ENCODE results near the gene RAP2A.

- TF ChIP-seq EZH2 (IDR thresholded peaks at IDR 0.05) (no peak), POLR2AphosphoS5 (IDR thresholded peaks at IDR 0.05; ENCODE audit: borderline replicate concordance, low read depth, low read length) (no peak), FOXP2 (optimal IDR thresholded peaks at IDR 0.05; ENCODE audit: control extremely low read depth, extremely low read length, insufficient read depth) (no peak)
Observed at GRCh38 chr13:97475011-97475410, 41.0 kb downstream of the RAP2A start.
